C4-2B (cell line): ENCODE results near the gene C1orf21.

ENCODE experiments used
- ZFX ChIP-seq: fragments of 450-650 bp; IDR thresholded peaks from 2 replicates; pipeline ENCODE4 v1.6.1; 2017
- TF ChIP-seq, protein P1 (sequence below): fragments of 450-650 bp; conservative IDR thresholded peaks from 2 replicates; pipeline ENCODE4 v1.5.1; 2017; ENCODE audit warnings: mild to moderate bottlenecking

DNA sequence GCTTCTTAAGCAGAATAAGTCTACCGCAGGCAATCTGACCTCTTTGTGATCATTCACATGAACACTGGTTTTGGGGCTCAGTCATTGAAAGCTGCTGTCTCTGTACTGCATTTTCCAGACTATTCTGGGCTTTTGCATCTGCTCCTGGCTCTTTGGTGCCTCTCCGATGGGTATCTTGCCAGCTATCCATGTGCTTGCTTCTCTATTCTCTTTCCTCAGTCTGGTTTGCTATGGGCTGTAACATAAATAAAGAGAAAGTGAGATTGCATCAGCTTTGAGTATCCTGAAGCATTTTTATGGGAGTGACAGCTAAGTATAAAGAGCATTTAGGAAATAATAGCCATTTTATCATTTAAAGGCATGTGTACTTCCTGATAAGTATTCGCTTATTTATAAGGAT is 70.7 kb downstream of the C1orf21 start:
- TF ChIP-seq, protein P1, sequence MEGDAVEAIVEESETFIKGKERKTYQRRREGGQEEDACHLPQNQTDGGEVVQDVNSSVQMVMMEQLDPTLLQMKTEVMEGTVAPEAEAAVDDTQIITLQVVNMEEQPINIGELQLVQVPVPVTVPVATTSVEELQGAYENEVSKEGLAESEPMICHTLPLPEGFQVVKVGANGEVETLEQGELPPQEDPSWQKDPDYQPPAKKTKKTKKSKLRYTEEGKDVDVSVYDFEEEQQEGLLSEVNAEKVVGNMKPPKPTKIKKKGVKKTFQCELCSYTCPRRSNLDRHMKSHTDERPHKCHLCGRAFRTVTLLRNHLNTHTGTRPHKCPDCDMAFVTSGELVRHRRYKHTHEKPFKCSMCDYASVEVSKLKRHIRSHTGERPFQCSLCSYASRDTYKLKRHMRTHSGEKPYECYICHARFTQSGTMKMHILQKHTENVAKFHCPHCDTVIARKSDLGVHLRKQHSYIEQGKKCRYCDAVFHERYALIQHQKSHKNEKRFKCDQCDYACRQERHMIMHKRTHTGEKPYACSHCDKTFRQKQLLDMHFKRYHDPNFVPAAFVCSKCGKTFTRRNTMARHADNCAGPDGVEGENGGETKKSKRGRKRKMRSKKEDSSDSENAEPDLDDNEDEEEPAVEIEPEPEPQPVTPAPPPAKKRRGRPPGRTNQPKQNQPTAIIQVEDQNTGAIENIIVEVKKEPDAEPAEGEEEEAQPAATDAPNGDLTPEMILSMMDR, result no peak
- no peak for TF ChIP-seq ZFX
